Lung (tissue), 12 donors: ENCODE data around the gene SPDL1. TPM values are rescaled to one million over a fixed set of nuclear protein-coding genes. Genes with fewer than 3 reads are reported as not detected.

Source experiments
- ATAC-seq: fragments of 200-7000 bp; cut with Tn5 transposase; one replicate; pipeline ENCODE4 v1.9.1; 2020; ENCODE audit warnings: moderate number of reproducible peaks; ENCODE audit not compliant: insufficient read depth, low FRiP score
- DNase-seq, 3 donors: peaks; one replicate each; pipeline ENCODE4 v3.0.0-alpha.2; 2013 to 2017
- H3K27ac ChIP-seq, 2 donors: one replicate each; pipeline ENCODE4 v1.5.1; 2013; ENCODE audit warnings: mild to moderate bottlenecking in 2 of 2, moderate library complexity in 2 of 2, control low read depth in 1 of 2, inconsistent platforms in 1 of 2, low read depth in 1 of 2, low read length in 1 of 2
- H3K27me3 ChIP-seq, 3 donors: one replicate each; pipeline ENCODE4 v1.5.1; 2013; ENCODE audit warnings: low read length in 2 of 3; ENCODE audit not compliant: control insufficient read depth in 3 of 3, insufficient read depth in 3 of 3
- H3K36me3 ChIP-seq, 4 donors: one replicate each; pipeline ENCODE4 v1.5.1; 2013; ENCODE audit warnings: low read length in 4 of 4, mild to moderate bottlenecking in 1 of 4, moderate library complexity in 1 of 4; ENCODE audit not compliant: control insufficient read depth in 4 of 4, insufficient read depth in 4 of 4
- H3K4me1 ChIP-seq, 5 donors: one replicate each; pipeline ENCODE4 v1.5.1; 2013; ENCODE audit warnings: low read length in 5 of 5, mild to moderate bottlenecking in 2 of 5, moderate library complexity in 1 of 5; ENCODE audit not compliant: control insufficient read depth in 5 of 5, insufficient read depth in 5 of 5
- H3K4me3 ChIP-seq: one replicate; pipeline ENCODE4 v1.5.1; 2013; ENCODE audit warnings: mild to moderate bottlenecking, control low read depth, moderate library complexity
- H3K9ac ChIP-seq, 2 donors: one replicate each; pipeline ENCODE4 v1.5.1; 2013; ENCODE audit warnings: low read length in 2 of 2, control low read depth in 1 of 2; ENCODE audit not compliant: insufficient read depth in 1 of 2
- H3K9me3 ChIP-seq, 4 donors: one replicate each; pipeline ENCODE4 v1.5.1; 2013; ENCODE audit warnings: low read length in 3 of 4, mild to moderate bottlenecking in 1 of 4, moderate library complexity in 1 of 4; ENCODE audit not compliant: control insufficient read depth in 4 of 4, insufficient read depth in 3 of 4
- CTCF ChIP-seq: IDR thresholded peaks from 2 replicates; pipeline ENCODE4 v1.5.1; 2012; ENCODE audit warnings: mild to moderate bottlenecking; ENCODE audit errors: control extremely low read depth, extremely low read depth
- WGBS, 2 donors: extraction: QIAGEN DNeasy Blood & Tissue Kit; methylation state at CpG; one replicate each; pipeline ENCODE4 v1.1.7; 2013; 5-methylcytosine and 5-hydroxymethylcytosine counted together
- polyA plus RNA-seq, 2 donors: library from polyadenylated mRNA; stranded (reverse); fragments of 200-250 nt; gene quantifications; one replicate each; pipeline ENCODE4 v1.2.1, GENCODE V29; 2013
- total RNA-seq, 2 donors: library from RNA; depleted of rRNA in 1 of 2; stranded (reverse); fragments of >200 nt in 1 of 2; gene quantifications; one replicate each; pipeline ENCODE4 v1.2.1, GENCODE V29; 2014 to 2021
- donor health status: control.
- donor health status: control.
- donor health status: Bipolar disorder and iron deficiency.
- donor health status: healthy.
- donor health status: DM: yes; HTN: yes; CAD: no.

Gene SPDL1
- total and polyA plus RNA-seq, 4 donors, result 4.3 to 13.4 (median 8.6) TPM

- Histone ChIP-seq H3K9ac (no peak overlapping the region), H3K4me3 (no peak overlapping the region), H3K4me1 (peaks cover 0 to 6% (median 0%) of the 10 kb centered on the region in 5 donors), H3K9me3 (peaks cover 0 to 2% (median 0%) of the 10 kb centered on the region in 4 donors), H3K36me3 (no peaks in the 10 kb centered on the region), H3K27me3 (no peaks in the 10 kb centered on the region), H3K27ac (no peak overlapping the region)
- no peak for TF ChIP-seq CTCF
- ATAC-seq (no peak), DNase-seq (no peak)
- WGBS, 2 donors, result 50 to 59% methylated on average over 1 of the region's 1 CpG
Measured at GRCh38 chr5:169549453-169550100, 34.0 kb upstream of the SPDL1 start.

- H3K27ac ChIP-seq, result no peak overlapping the region
- no peak overlapping the region for H3K9ac ChIP-seq
- no peak for DNase-seq
- no peak for TF ChIP-seq CTCF
- no peak for ATAC-seq
- H3K9me3 ChIP-seq, result peaks cover 0 to 2% (median 0%) of the 10 kb centered on the region in 4 donors
- peaks cover 0 to 6% (median 0%) of the 10 kb centered on the region in 5 donors for H3K4me1 ChIP-seq
- WGBS, 2 donors, result 29 to 40% methylated on average over 4 of the region's 4 CpGs
- H3K27me3 ChIP-seq, result no peaks in the 10 kb centered on the region
- H3K36me3 ChIP-seq, result no peaks in the 10 kb centered on the region
- no peak overlapping the region for H3K4me3 ChIP-seq
Measured at GRCh38 chr5:169550227-169550626, 33.3 kb upstream of the SPDL1 start.

GRCh38 chr5:169551146-169551545, 32.4 kb upstream of the SPDL1 start:
- no peaks in the 10 kb centered on the region for H3K27me3 ChIP-seq
- WGBS, 2 donors, result 74 to 95% methylated on average over 1 of the region's 1 CpG
- no peaks in the 10 kb centered on the region for H3K36me3 ChIP-seq
- no peak for ATAC-seq
- no peak overlapping the region for H3K9ac ChIP-seq
- H3K4me3 ChIP-seq, result no peak overlapping the region
- H3K27ac ChIP-seq, result no peak overlapping the region
- DNase-seq, result no peak
- TF ChIP-seq CTCF, result no peak
- H3K9me3 ChIP-seq, result peaks cover 0 to 2% (median 0%) of the 10 kb centered on the region in 4 donors
- H3K4me1 ChIP-seq, result peaks cover 0 to 6% (median 0%) of the 10 kb centered on the region in 5 donors
